IPS-15b (cell line): ENCODE data around the gene STXBP4.

ENCODE experiments used
- H3K27me3 ChIP-seq: one replicate; pipeline ENCODE4 v1.6.1; 2013; ENCODE audit warnings: low read length; ENCODE audit not compliant: control insufficient read depth, insufficient read depth
- H3K36me3 ChIP-seq: one replicate; pipeline ENCODE4 v1.6.1; 2013; ENCODE audit warnings: low read length; ENCODE audit not compliant: control insufficient read depth, insufficient read depth
- H3K4me1 ChIP-seq: one replicate; pipeline ENCODE4 v1.6.1; 2013; ENCODE audit warnings: mild to moderate bottlenecking, low read length; ENCODE audit not compliant: control insufficient read depth, insufficient read depth
- H3K4me3 ChIP-seq: one replicate; pipeline ENCODE4 v1.5.1; 2013; ENCODE audit warnings: low read depth, low read length
- H3K9ac ChIP-seq: one replicate; pipeline ENCODE4 v1.6.1; 2013; ENCODE audit warnings: low read depth, mild to moderate bottlenecking, low read length
- H3K9me3 ChIP-seq: one replicate; pipeline ENCODE4 v1.6.1; 2013; ENCODE audit warnings: mild to moderate bottlenecking, low read length; ENCODE audit not compliant: control insufficient read depth, insufficient read depth

The STXBP4 gene

GRCh38 chr17:54944796-54945195, 23.8 kb upstream of the STXBP4 start:
- H3K9me3 ChIP-seq, result no peaks in the 10 kb centered on the region
- H3K27me3 ChIP-seq, result no peaks in the 10 kb centered on the region
- no peaks in the 10 kb centered on the region for H3K4me1 ChIP-seq
- H3K36me3 ChIP-seq, result peaks cover 6% of the 10 kb centered on the region
- H3K4me3 ChIP-seq, result no peak overlapping the region
- no peak overlapping the region for H3K9ac ChIP-seq

- Histone ChIP-seq H3K4me1 (no peaks in the 10 kb centered on the region), H3K36me3 (peaks cover 6% of the 10 kb centered on the region), H3K9me3 (no peaks in the 10 kb centered on the region), H3K4me3 (no peak overlapping the region), H3K9ac (no peak overlapping the region), H3K27me3 (no peaks in the 10 kb centered on the region)
Measured at GRCh38 chr17:54945231-54945630, 23.3 kb upstream of the STXBP4 start.

GRCh38 chr17:54945671-54946070, 22.9 kb upstream of the STXBP4 start:
- Histone ChIP-seq H3K36me3 (peaks cover 4% of the 10 kb centered on the region), H3K4me1 (no peaks in the 10 kb centered on the region), H3K4me3 (no peak overlapping the region), H3K27me3 (no peaks in the 10 kb centered on the region), H3K9ac (no peak overlapping the region), H3K9me3 (no peaks in the 10 kb centered on the region)

DNA sequence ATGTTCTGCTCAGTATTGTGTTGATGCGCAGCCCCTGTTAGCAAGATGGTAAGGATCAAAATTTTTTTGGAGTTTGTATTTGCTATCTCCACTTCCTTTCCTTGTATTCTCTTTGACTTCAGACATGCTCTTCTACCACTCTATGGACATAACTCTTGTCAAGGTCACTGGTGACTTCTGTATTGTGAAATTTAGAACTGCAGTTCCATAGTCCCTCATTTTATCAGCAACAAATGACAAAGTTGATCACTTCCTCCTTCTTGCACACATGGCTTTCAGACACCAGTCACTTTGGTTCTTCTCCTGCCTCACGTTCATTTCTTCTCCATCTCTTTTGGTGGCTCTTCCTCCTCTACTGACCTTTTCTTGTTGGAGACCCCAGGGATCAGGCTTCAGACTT, 21.2 kb upstream of the STXBP4 start:
- H3K4me1 ChIP-seq, result no peaks in the 10 kb centered on the region
- no peak overlapping the region for H3K9ac ChIP-seq
- H3K9me3 ChIP-seq, result no peaks in the 10 kb centered on the region
- no peaks in the 10 kb centered on the region for H3K27me3 ChIP-seq
- peaks cover 4% of the 10 kb centered on the region for H3K36me3 ChIP-seq
- no peak overlapping the region for H3K4me3 ChIP-seq

- peaks cover 8% of the 10 kb centered on the region for H3K36me3 ChIP-seq
- H3K9me3 ChIP-seq, result no peaks in the 10 kb centered on the region
- no peaks in the 10 kb centered on the region for H3K27me3 ChIP-seq
- H3K9ac ChIP-seq, result no peak overlapping the region
- H3K4me3 ChIP-seq, result no peak overlapping the region
- H3K4me1 ChIP-seq, result no peaks in the 10 kb centered on the region
Measured at GRCh38 chr17:54948380-54948779, 20.2 kb upstream of the STXBP4 start.

DNA sequence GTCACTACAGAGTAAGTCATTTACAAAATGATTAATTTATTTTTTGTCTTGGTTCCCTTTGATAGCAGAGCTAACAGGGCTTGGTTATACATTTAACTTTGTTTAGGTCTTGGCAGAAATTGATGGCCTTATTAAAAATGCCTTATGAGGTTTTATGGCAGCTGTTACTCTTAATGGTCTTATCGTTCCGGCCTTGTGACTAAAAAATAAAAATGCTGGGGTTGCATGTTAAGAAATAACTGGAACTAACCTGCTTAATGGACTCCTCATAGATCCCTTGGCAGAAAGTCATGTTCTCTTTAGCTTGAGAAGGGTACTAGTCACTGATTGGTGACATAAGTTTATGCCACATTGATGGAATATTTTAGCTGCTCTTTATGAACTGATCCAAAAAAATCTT, 18.4 kb upstream of the STXBP4 start:
- Histone ChIP-seq H3K36me3 (peaks cover 16% of the 10 kb centered on the region), H3K9me3 (no peaks in the 10 kb centered on the region), H3K27me3 (no peaks in the 10 kb centered on the region), H3K4me3 (no peak overlapping the region), H3K4me1 (no peaks in the 10 kb centered on the region), H3K9ac (no peak overlapping the region)

- Histone ChIP-seq H3K27me3 (no peaks in the 10 kb centered on the region), H3K9ac (no peak overlapping the region), H3K4me3 (no peak overlapping the region), H3K9me3 (no peaks in the 10 kb centered on the region), H3K36me3 (peaks cover 19% of the 10 kb centered on the region), H3K4me1 (no peaks in the 10 kb centered on the region)
Measured at GRCh38 chr17:54951286-54951685, 17.3 kb upstream of the STXBP4 start.

GRCh38 chr17:54956791-54957190, 11.8 kb upstream of the STXBP4 start:
- no peak overlapping the region for H3K9ac ChIP-seq

DNA sequence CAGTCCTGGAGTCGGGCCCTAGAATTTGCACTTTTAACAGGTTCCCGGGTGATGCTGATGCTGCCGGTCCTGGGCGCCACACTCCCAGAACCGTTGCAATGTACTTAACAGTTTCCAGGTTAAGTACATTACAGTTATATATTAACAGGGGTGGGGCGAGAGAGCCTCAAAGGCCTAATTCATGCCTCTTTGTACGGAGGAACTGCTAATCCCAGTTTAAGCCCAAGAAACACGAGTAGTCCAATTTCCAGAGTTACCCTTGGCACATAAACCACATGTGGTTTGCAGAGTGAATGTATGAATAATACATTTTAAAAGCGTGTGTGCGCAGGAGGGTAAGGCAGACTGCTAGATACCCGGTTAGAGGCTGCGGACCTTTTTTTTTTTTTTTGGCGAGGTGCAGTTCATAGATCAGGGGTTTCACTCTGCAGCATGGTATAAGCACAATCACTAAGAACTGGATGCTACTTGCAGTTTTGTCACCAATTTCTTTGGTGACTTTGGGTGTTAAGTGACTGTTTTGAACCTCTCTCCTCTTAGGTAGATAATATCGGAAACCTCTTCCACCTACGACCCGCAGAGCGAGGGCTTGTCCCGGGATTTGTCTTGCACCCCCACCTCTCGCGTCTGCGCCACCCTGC, 824 bp upstream of the STXBP4 start:
- Histone ChIP-seq H3K4me1 (peaks cover 3% of the 10 kb centered on the region), H3K4me3 (peak overlapping the region; percentile 97)

More at GRCh38 chr17:54956791-54957190, 11.8 kb upstream of the STXBP4 start:
- no peaks in the 10 kb centered on the region for H3K27me3 ChIP-seq
- H3K36me3 ChIP-seq, result peaks cover 22% of the 10 kb centered on the region
- H3K9me3 ChIP-seq, result no peaks in the 10 kb centered on the region
- peaks cover 2% of the 10 kb centered on the region for H3K4me1 ChIP-seq
- no peak overlapping the region for H3K4me3 ChIP-seq

GRCh38 chr17:54968988-54969332, 395 bp downstream of the STXBP4 start:
- Histone ChIP-seq H3K27me3 (no peaks in the 10 kb centered on the region), H3K9ac (peak overlapping the region; percentile 74), H3K36me3 (no peaks in the 10 kb centered on the region), H3K4me3 (peak overlapping the region; percentile 97), H3K4me1 (peaks cover 3% of the 10 kb centered on the region), H3K9me3 (no peaks in the 10 kb centered on the region)

More for the DNA sequence above, 824 bp upstream of the STXBP4 start:
- Histone ChIP-seq H3K9me3 (no peaks in the 10 kb centered on the region), H3K36me3 (no peaks in the 10 kb centered on the region), H3K27me3 (no peaks in the 10 kb centered on the region), H3K9ac (peak overlapping the region; percentile 96)

GRCh38 chr17:54969658-54970572, 1.4 kb downstream of the STXBP4 start:
- Histone ChIP-seq H3K27me3 (no peaks in the 10 kb centered on the region), H3K4me3 (peak overlapping the region; percentile 97), H3K36me3 (no peaks in the 10 kb centered on the region), H3K4me1 (peaks cover 3% of the 10 kb centered on the region), H3K9ac (no peak overlapping the region), H3K9me3 (no peaks in the 10 kb centered on the region)

- Histone ChIP-seq H3K4me1 (peaks cover 3% of the 10 kb centered on the region), H3K36me3 (no peaks in the 10 kb centered on the region), H3K9ac (no peak overlapping the region), H3K27me3 (no peaks in the 10 kb centered on the region), H3K4me3 (no peak overlapping the region), H3K9me3 (no peaks in the 10 kb centered on the region)
Measured at GRCh38 chr17:54971147-54971546, 2.6 kb downstream of the STXBP4 start.
